ENCODE measurements around the gene SPRN.
"Not testable (repeated sequence)": the region's sequence is repeated elsewhere in the genome, so short reads cannot be mapped to it uniquely, and the experiment has no call there.

The SPRN gene

GRCh38 chr10:133388973-133389818 is 35.2 kb downstream of the SPRN start:
- DNase-seq (ENCODE audit: low read depth in 1 of 2, low spot score in 1 of 2) = no peak

- no peak for DNase-seq (ENCODE audit: low read depth in 1 of 2, low spot score in 1 of 2)
Observed at GRCh38 chr10:133388236-133388972, 36.0 kb downstream of the SPRN start.

- DNase-seq (ENCODE audit: low read depth in 1 of 2, low spot score in 1 of 2) = not testable (repeated sequence)
Observed at GRCh38 chr10:133386951-133387350, 37.5 kb downstream of the SPRN start.

GRCh38 chr10:133385214-133385613 is 39.2 kb downstream of the SPRN start:
- no peak for DNase-seq (ENCODE audit: low read depth in 1 of 2, low spot score in 1 of 2)

- no peak for DNase-seq (ENCODE audit: low read depth in 1 of 2, low spot score in 1 of 2)
Observed at GRCh38 chr10:133384071-133384470, 40.4 kb downstream of the SPRN start.

- DNase-seq (ENCODE audit: low read depth in 1 of 2, low spot score in 1 of 2) = no peak
Observed at GRCh38 chr10:133383551-133383950, 40.9 kb downstream of the SPRN start.

- no peak for DNase-seq (ENCODE audit: low read depth in 1 of 2, low spot score in 1 of 2)
Observed at GRCh38 chr10:133381036-133381435, 43.4 kb downstream of the SPRN start.

- no peak for DNase-seq (ENCODE audit: low read depth in 1 of 2, low spot score in 1 of 2)
Observed at GRCh38 chr10:133379801-133380666, 44.4 kb downstream of the SPRN start.

GRCh38 chr10:133379152-133379800 is 45.1 kb downstream of the SPRN start, which contains the start of gene PAOX:
TSS of gene PAOX (plus strand) at chr10:133379262. CDS start at chr10:133379317, 55 bp downstream.
- peak; percentile 39 to 53 for DNase-seq (ENCODE audit: low read depth in 1 of 2, low spot score in 1 of 2)

GRCh38 chr10:133378251-133379096 is 46.0 kb downstream of the SPRN start:
- peak in 1 of 2 donors; percentile 37 for DNase-seq (ENCODE audit: low read depth in 1 of 2, low spot score in 1 of 2)

- DNase-seq (ENCODE audit: low read depth in 1 of 2, low spot score in 1 of 2) = no peak
Observed at GRCh38 chr10:133377818-133378250, 46.6 kb downstream of the SPRN start.

GRCh38 chr10:133377025-133377817 is 47.2 kb downstream of the SPRN start:
- no peak for DNase-seq (ENCODE audit: low read depth in 1 of 2, low spot score in 1 of 2)

GRCh38 chr10:133376183-133376582 is 48.2 kb downstream of the SPRN start:
- not testable (repeated sequence) for DNase-seq (ENCODE audit: low read depth in 1 of 2, low spot score in 1 of 2)

GRCh38 chr10:133375357-133376115 is 48.9 kb downstream of the SPRN start:
- no peak for DNase-seq (ENCODE audit: low read depth in 1 of 2, low spot score in 1 of 2)

GRCh38 chr10:133373174-133374090 is 51.0 kb downstream of the SPRN start, which contains the start of gene ECHS1:
TSS of gene ECHS1 (minus strand) at chr10:133373354. CDS start at chr10:133373333, 21 bp downstream.
- DNase-seq (ENCODE audit: low read depth in 1 of 2, low spot score in 1 of 2) = peak; percentile 84 to 88

GRCh38 chr10:133372507-133372906 is 51.9 kb downstream of the SPRN start:
- no peak for DNase-seq (ENCODE audit: low read depth in 1 of 2, low spot score in 1 of 2)

Data from activated CD4-positive, alpha-beta T cell treated with anti-CD3 and anti-CD28 coated beads, Interleukin-2, amount 50 U/mL, for 24 hours (primary cell).